Measurements from ENCODE around the gene GPX4.

Gene GPX4

DNA sequence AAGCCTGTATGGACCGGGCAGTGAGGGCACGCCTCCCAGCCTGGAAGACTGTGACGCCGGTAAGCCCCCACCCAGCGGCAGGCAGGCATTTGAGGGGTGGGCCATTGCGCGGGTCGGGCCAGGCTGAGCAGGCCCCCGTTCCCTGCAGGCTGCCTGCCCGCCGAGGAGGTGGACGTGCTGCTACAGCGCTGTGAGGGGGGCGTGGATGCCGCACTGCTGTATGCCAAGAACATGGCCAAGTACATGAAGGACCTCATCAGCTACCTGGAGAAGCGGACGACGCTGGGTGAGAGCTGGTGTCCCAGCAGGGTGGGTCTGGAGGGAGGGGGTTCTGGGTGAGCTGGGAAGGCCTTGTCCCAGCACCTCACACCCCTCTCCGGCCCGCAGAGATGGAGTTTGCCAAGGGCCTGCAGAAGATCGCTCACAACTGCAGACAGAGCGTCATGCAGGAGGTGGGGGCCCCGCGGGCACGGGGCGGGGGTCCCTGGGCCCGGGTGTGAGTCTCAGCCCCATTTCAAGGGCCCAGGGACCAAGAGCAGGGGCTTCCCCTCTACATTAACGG, 29.8 kb upstream of the GPX4 start:
- Histone ChIP-seq H3K4me1 (ENCODE audit: insufficient read depth, low read length) (no peaks in the 10 kb centered on the region), H3K36me3 (ENCODE audit: insufficient read depth, low read length) (peaks cover 3% of the 10 kb centered on the region), H3K9me3 (ENCODE audit: control insufficient read depth, insufficient read depth, low read length) (no peaks in the 10 kb centered on the region), H3K9ac (ENCODE audit: low read depth, low read length) (no peak overlapping the region)

- Histone ChIP-seq H3K4me1 (ENCODE audit: insufficient read depth, low read length) (no peaks in the 10 kb centered on the region), H3K36me3 (ENCODE audit: insufficient read depth, low read length) (peaks cover 3% of the 10 kb centered on the region), H3K9ac (ENCODE audit: low read depth, low read length) (no peak overlapping the region), H3K9me3 (ENCODE audit: control insufficient read depth, insufficient read depth, low read length) (no peaks in the 10 kb centered on the region)
These were observed 29.1 kb upstream of the GPX4 start for GRCh38 chr19:1074544-1075283.

GRCh38 chr19:1076046-1076386, 27.8 kb upstream of the GPX4 start:
- peaks cover 3% of the 10 kb centered on the region for H3K36me3 ChIP-seq (ENCODE audit: insufficient read depth, low read length)
- no peaks in the 10 kb centered on the region for H3K9me3 ChIP-seq (ENCODE audit: control insufficient read depth, insufficient read depth, low read length)
- H3K9ac ChIP-seq (ENCODE audit: low read depth, low read length): no peak overlapping the region
- no peaks in the 10 kb centered on the region for H3K4me1 ChIP-seq (ENCODE audit: insufficient read depth, low read length)

DNA sequence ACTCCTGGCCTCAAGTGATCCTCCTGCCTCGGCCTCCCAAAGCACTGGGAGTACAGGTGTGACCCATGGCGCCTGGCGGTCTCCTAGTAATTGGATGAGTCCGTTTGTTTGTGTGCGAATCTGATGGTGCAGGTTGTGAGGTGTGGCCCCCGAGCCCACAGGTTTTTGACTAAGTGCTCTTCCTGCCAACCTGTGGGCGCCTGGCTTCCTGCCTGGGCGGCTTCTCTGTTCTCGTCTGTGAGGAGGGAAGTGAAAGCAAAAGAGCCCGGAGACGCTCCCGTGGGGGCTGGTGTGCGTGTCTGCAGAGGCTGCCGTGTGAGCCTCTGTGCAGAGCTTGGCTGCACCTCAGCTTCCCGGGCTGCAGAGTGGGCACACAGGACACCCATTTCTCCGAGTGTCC, 26.8 kb upstream of the GPX4 start:
- no peaks in the 10 kb centered on the region for H3K4me1 ChIP-seq (ENCODE audit: insufficient read depth, low read length)
- H3K9ac ChIP-seq (ENCODE audit: low read depth, low read length): no peak overlapping the region
- H3K36me3 ChIP-seq (ENCODE audit: insufficient read depth, low read length): peaks cover 3% of the 10 kb centered on the region

DNA sequence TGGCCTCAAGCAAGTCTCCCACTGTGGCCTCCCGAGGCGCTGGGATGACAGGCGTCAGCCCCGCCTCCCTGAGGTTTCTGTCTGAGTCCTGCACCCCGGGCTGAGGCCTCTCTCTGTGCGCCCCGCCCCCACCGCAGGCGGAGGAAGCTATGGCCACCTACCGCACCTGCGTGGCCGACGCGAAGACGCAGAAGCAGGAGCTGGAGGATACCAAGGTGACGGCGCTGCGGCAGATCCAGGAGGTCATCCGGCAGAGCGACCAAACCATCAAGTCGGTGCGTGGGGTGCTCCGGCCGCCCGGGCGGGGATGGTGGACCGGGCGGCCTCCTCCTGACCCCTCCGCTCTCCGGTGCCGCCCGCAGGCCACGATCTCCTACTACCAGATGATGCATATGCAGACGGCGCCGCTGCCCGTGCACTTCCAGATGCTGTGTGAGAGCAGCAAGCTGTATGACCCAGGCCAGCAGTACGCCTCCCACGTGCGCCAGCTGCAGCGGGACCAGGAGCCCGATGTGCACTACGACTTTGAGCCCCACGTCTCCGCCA, 24.2 kb upstream of the GPX4 start:
- H3K9ac ChIP-seq (ENCODE audit: low read depth, low read length): no peak overlapping the region

More for the DNA sequence above, 26.8 kb upstream of the GPX4 start:
- H3K9me3 ChIP-seq (ENCODE audit: control insufficient read depth, insufficient read depth, low read length): no peaks in the 10 kb centered on the region

DNA sequence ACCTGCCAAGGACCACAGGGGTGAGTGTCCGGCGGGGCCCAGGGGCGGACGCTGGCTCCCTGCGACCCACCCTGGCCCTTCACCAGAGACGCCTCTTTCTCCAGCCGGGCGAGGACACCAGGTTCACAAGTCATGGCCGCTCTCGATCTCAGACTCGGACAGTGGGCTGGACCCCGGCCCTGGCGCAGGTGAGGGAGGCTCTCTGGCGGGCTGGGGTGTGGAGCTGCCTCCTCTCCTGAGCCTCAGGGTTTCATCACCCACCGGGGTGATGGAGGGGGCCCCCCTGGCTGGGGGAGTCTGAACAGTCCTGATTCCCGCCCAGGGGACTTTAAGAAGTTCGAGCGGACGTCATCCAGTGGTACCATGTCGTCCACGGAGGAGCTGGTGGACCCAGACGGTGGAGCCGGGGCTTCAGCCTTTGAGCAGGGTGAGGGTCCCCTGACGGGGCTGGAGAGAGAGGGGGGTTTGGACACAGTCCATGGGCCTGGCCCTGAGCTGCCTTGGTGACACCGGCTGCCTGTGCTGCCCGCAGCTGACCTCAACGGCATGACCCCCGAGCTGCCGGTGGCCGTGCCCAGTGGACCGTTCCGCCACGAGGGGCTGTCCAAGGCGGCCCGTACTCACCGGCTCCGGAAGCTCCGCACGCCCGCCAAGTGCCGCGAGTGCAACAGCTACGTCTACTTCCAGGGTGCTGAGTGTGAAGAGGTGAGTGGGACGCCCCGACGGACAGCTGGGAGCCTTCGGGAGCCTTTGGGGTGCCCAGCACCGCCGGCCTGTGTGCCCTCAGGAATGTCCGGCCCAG, 23.2 kb upstream of the GPX4 start:
- Histone ChIP-seq H3K4me1 (ENCODE audit: insufficient read depth, low read length) (no peaks in the 10 kb centered on the region), H3K36me3 (ENCODE audit: insufficient read depth, low read length) (peaks cover 3% of the 10 kb centered on the region)

More for the DNA sequence above, 24.2 kb upstream of the GPX4 start:
- Histone ChIP-seq H3K36me3 (ENCODE audit: insufficient read depth, low read length) (peaks cover 3% of the 10 kb centered on the region), H3K4me1 (ENCODE audit: insufficient read depth, low read length) (no peaks in the 10 kb centered on the region), H3K9me3 (ENCODE audit: control insufficient read depth, insufficient read depth, low read length) (no peaks in the 10 kb centered on the region)

DNA sequence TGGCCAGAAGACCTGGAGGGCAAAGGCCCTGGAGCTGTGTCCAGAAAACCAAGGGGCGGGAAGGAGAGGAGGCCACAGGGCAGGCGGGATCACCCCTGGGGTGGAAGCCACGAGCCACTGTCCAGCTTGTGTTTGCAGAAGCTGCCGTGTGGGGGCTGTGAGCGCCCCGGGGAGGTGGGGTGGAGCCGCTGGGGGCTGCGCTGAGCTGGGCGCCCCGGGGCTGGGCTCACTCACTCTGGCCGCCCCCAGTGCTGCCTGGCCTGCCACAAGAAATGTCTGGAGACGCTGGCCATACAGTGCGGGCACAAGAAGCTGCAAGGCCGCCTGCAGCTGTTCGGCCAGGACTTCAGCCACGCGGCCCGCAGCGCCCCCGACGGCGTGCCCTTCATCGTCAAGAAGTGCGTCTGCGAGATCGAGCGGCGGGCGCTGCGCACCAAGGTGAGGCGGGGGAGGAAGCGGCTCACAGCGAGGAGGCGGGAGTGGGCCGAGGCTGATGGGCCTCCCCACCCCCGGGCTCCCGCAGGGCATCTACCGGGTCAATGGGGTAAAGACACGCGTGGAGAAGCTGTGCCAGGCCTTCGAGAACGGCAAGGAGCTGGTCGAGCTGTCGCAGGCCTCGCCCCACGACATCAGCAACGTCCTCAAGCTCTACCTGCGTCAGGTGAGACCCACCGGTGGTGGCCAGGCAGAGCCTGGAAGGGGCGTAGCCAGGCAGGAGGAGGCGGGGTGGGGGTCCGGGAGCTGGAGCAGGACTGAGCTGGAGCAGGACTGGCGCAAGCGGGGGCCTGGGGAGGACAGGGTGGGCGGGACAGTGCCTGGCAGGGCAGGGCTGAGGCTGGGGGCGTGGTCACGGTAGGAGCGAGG, 22.3 kb upstream of the GPX4 start:
- H3K36me3 ChIP-seq (ENCODE audit: insufficient read depth, low read length): no peaks in the 10 kb centered on the region
- H3K9me3 ChIP-seq (ENCODE audit: control insufficient read depth, insufficient read depth, low read length): no peaks in the 10 kb centered on the region
- peak overlapping the region; percentile 52; the same call in 1 of the 2 replicates for H3K9ac ChIP-seq (ENCODE audit: low read depth, low read length)
- H3K4me1 ChIP-seq (ENCODE audit: insufficient read depth, low read length): no peaks in the 10 kb centered on the region

More for the DNA sequence above, 23.2 kb upstream of the GPX4 start:
- H3K9me3 ChIP-seq (ENCODE audit: control insufficient read depth, insufficient read depth, low read length): no peaks in the 10 kb centered on the region
- no peak overlapping the region for H3K9ac ChIP-seq (ENCODE audit: low read depth, low read length)

GRCh38 chr19:1082165-1082927, 21.4 kb upstream of the GPX4 start:
- H3K4me1 ChIP-seq (ENCODE audit: insufficient read depth, low read length): no peaks in the 10 kb centered on the region
- H3K36me3 ChIP-seq (ENCODE audit: insufficient read depth, low read length): no peaks in the 10 kb centered on the region
- H3K9ac ChIP-seq (ENCODE audit: low read depth, low read length): peak overlapping the region; percentile 76; the same call in 1 of the 2 replicates
- no peaks in the 10 kb centered on the region for H3K9me3 ChIP-seq (ENCODE audit: control insufficient read depth, insufficient read depth, low read length)

- H3K36me3 ChIP-seq (ENCODE audit: insufficient read depth, low read length): peaks cover 3% of the 10 kb centered on the region; the same call in 1 of the 2 replicates
These were observed 20.6 kb upstream of the GPX4 start for GRCh38 chr19:1082928-1083816.

DNA sequence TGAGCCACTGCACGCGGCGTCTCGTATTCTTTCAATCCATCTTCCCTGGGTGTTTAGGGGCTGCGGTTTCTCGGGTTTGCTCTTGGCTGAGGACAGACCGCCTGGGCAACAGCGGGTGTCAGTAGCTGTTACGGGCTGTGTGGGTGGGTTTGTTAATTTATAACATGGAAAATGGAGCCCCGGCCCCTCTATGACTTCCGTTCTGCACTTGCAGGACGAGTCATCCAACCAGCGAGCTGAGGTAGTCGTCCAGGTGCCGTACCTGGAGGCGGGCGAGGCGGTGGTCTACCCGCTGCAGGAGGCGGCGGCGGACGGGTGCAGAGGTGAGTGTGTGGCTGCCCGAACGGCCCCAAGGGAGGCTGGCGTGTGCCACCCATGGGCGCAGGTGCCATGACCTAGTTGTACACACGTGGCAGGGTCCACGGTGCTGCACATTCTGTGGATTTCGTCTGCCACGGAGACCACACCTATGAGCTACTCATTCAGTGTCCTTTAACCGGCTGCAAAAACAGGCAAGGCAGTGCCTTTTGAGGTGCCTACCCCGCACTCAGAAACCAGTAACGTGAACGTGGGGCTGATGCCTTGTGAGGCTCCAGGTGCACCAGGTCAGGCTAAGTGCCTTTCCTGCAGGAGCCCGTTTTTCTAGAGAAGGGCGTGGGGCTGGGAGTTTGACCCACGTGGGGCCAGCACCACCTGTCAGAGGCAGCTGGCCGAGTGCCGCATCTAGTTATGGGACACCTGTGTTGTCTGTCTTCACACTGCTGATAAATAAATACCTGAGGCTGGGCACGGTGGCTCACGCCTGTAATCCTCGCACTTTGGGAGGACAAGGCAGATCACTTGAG, 19.5 kb upstream of the GPX4 start:
- no peaks in the 10 kb centered on the region for H3K4me1 ChIP-seq (ENCODE audit: insufficient read depth, low read length)
- H3K36me3 ChIP-seq (ENCODE audit: insufficient read depth, low read length): peaks cover 3% of the 10 kb centered on the region
- no peaks in the 10 kb centered on the region for H3K9me3 ChIP-seq (ENCODE audit: control insufficient read depth, insufficient read depth, low read length)
- no peak overlapping the region for H3K9ac ChIP-seq (ENCODE audit: low read depth, low read length)

More at GRCh38 chr19:1082928-1083816, 20.6 kb upstream of the GPX4 start:
- no peaks in the 10 kb centered on the region for H3K4me1 ChIP-seq (ENCODE audit: insufficient read depth, low read length)
- peak overlapping the region; percentile 76; the same call in 1 of the 2 replicates for H3K9ac ChIP-seq (ENCODE audit: low read depth, low read length)
- no peaks in the 10 kb centered on the region for H3K9me3 ChIP-seq (ENCODE audit: control insufficient read depth, insufficient read depth, low read length)

DNA sequence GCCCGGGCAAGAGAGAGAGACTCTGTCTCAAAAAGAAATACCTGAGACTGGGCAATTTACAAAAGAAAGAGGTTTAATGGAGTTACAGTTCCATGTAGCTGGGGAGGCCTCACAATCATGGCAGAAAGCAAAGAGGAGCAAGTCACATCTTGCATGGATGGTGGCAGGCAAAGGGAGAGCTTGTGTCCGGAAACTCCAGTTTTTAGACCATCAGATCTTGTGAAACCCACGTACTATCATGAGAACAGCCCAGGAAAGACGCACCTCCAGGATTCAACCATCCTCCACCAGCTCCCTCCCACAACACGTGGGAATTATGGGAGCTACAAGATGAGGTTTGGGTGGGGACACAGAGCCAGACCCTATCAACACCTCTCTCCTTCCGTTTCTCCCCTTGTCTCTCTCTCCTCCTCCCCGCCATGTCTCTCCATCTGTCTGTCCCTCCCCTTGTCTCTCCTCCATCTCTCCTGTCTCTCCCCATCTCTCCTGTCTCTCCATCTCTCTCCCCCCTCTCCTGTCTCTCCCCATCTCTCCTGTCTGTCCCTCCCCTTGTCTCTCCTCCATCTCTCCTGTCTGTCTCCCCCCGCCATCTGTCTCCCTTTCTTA, 18.6 kb upstream of the GPX4 start:
- Histone ChIP-seq H3K4me1 (ENCODE audit: insufficient read depth, low read length) (no peaks in the 10 kb centered on the region), H3K9ac (ENCODE audit: low read depth, low read length) (no peak overlapping the region), H3K9me3 (ENCODE audit: control insufficient read depth, insufficient read depth, low read length) (no peaks in the 10 kb centered on the region), H3K36me3 (ENCODE audit: insufficient read depth, low read length) (peaks cover 3% of the 10 kb centered on the region)
